ENCODE results near the gene ALPP. TPM values are rescaled to one million over a fixed set of nuclear protein-coding genes. Genes with fewer than 3 reads are reported as not detected.

Gene ALPP
- total RNA-seq, 1 donor from 2014 or later = not detected

DNA sequence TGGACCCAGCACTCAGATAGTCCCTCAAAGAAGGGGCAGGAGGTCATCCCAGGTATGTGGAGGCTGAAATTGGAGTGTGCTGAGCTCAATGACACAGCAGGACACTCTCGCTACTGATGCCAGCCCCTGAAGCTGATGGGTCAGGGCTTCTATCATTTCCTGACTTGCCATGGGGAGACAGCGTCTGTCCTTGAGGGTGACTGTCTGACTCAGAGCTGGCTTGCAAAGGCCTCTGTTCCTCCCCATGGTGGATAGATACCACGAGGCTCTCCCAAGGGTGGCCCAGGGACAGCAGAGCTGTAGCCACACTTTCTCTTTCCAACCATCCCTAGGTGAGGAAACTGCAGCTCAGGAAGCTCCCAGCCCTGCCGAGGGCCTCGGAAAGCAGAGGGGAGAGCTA lies 38.9 kb downstream of the ALPP start:
- no peak overlapping the region for H3K4me3 Mint-ChIP-seq
- Histone ChIP-seq H4K20me1 (ENCODE audit: low read depth) (peaks cover 8% of the 10 kb centered on the region), H3K4me2 (no peak overlapping the region), H2AFZ (replicated peaks) (no peak overlapping the region), H3K4me1 (peaks cover 9% of the 10 kb centered on the region), H3K4me3 (no peak overlapping the region), H3K9me3 (ENCODE audit: low read depth) (peaks cover 2% of the 10 kb centered on the region), H3K9ac (no peak overlapping the region), H3K79me2 (ENCODE audit: low read depth) (no peaks in the 10 kb centered on the region), H3K27ac (no peak overlapping the region), H3K27me3 (peaks cover 61% of the 10 kb centered on the region), H3F3A (ENCODE audit: low read depth) (peaks cover 9% of the 10 kb centered on the region), H3K36me3 (no peaks in the 10 kb centered on the region)
- DNase-seq (ENCODE audit: low spot score) = no peak
- peaks cover 56% of the 10 kb centered on the region for H3K27me3 Mint-ChIP-seq (ENCODE audit: insufficient read depth, low read depth)
- TF ChIP-seq EZH2phosphoT487 (IDR thresholded peaks at IDR 0.05) = no peak
- H3K9me3 Mint-ChIP-seq = peaks cover 9% of the 10 kb centered on the region
- peaks cover 4% of the 10 kb centered on the region for H3K36me3 Mint-ChIP-seq
- peaks cover 8% of the 10 kb centered on the region for H3K4me1 Mint-ChIP-seq
- H3K27ac Mint-ChIP-seq = no peak overlapping the region

DNA sequence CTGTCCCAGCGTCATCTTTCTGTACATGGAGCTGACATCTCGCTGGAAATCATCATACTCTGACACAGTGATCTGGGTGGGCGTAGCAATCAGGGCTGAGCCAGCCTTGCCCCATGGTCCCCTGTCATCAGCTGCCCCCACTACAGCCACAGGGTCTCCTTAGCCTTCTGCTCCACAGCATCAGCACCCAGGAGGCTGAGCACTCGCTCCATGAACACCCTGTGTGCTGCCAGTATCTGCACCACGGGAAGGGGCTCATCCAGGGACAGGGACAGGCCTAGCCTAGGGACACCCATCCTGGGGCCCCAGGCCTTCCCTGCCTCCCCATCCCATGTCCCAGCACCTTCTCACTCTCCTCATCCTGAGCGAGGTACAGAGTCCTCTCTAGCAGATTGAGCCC lies 39.5 kb downstream of the ALPP start:
- H3K36me3 ChIP-seq = no peaks in the 10 kb centered on the region
- H4K20me1 ChIP-seq (ENCODE audit: low read depth) = peaks cover 8% of the 10 kb centered on the region
- Mint-ChIP-seq H3K4me1 (peaks cover 8% of the 10 kb centered on the region), H3K27ac (peak overlapping the region; percentile 60), H3K27me3 (ENCODE audit: insufficient read depth, low read depth) (peaks cover 59% of the 10 kb centered on the region), H3K4me3 (peak overlapping the region; percentile 68), H3K9me3 (peaks cover 14% of the 10 kb centered on the region), H3K36me3 (peaks cover 7% of the 10 kb centered on the region)
- H3K9ac ChIP-seq = no peak overlapping the region
- peaks cover 9% of the 10 kb centered on the region for H3K4me1 ChIP-seq
- no peak overlapping the region for H2AFZ ChIP-seq (replicated peaks)
- no peaks in the 10 kb centered on the region for H3K79me2 ChIP-seq (ENCODE audit: low read depth)
- H3K27ac ChIP-seq = no peak overlapping the region
- peaks cover 13% of the 10 kb centered on the region for H3F3A ChIP-seq (ENCODE audit: low read depth)
- peak overlapping the region; percentile 89 for H3K4me2 ChIP-seq
- no peak overlapping the region for H3K4me3 ChIP-seq
- peaks cover 67% of the 10 kb centered on the region for H3K27me3 ChIP-seq
- TF ChIP-seq EZH2phosphoT487 (IDR thresholded peaks at IDR 0.05) (no peak), EZH2 (IDR thresholded peaks at IDR 0.05) (no peak)
- TF ChIP-seq, protein P1, sequence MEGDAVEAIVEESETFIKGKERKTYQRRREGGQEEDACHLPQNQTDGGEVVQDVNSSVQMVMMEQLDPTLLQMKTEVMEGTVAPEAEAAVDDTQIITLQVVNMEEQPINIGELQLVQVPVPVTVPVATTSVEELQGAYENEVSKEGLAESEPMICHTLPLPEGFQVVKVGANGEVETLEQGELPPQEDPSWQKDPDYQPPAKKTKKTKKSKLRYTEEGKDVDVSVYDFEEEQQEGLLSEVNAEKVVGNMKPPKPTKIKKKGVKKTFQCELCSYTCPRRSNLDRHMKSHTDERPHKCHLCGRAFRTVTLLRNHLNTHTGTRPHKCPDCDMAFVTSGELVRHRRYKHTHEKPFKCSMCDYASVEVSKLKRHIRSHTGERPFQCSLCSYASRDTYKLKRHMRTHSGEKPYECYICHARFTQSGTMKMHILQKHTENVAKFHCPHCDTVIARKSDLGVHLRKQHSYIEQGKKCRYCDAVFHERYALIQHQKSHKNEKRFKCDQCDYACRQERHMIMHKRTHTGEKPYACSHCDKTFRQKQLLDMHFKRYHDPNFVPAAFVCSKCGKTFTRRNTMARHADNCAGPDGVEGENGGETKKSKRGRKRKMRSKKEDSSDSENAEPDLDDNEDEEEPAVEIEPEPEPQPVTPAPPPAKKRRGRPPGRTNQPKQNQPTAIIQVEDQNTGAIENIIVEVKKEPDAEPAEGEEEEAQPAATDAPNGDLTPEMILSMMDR (IDR thresholded peaks at IDR 0.05) = no peak
- H3K9me3 ChIP-seq (ENCODE audit: low read depth) = peaks cover 5% of the 10 kb centered on the region
- no peak for DNase-seq (ENCODE audit: low spot score)

DNA sequence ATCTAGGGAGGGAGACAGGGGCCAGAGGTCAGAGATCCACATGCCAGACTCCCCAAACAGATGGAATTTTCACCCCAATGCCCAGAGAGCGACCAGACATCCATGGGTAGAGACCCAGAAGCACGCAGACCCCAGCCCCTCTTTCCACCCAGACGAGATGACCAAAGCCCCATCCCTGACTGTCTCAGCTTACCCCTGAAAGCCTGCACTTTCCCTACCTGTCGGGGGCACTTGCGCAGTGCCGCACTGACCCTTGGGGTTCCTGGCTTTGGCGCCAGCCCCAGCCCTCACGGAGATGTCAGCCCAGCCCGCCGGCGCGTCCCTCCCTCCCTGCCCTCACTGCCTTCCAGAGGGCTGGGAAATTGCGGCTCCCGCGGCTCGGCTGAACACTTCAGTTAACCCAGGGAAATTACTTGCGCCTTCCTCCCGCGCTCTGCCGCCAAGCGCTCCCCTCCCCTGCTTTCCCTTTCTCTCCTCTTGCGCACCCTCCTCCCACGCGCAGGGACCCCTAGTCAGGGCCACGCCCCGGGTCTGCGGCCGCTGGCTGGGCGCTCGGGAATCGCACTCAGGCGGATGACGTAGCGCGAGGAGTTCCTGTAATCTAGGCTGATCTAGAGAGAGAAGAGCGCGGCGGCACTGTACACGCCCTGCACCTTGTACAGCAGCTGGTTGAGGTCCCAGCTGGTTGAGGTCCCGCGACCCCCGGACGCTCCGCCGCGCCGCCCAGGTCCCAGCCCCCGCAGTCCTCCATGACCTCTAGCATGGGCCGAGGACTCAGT lies 40.1 kb downstream of the ALPP start:
- Mint-ChIP-seq H3K9me3 (peaks cover 17% of the 10 kb centered on the region), H3K36me3 (peaks cover 7% of the 10 kb centered on the region)
- H3K27ac ChIP-seq = no peak overlapping the region

More for the DNA sequence above, 40.1 kb downstream of the ALPP start:
- Histone ChIP-seq H3K4me1 (peaks cover 9% of the 10 kb centered on the region), H3K9ac (no peak overlapping the region), H2AFZ (replicated peaks) (peak overlapping the region; percentile 80), H4K20me1 (ENCODE audit: low read depth) (peaks cover 8% of the 10 kb centered on the region), H3K79me2 (ENCODE audit: low read depth) (no peaks in the 10 kb centered on the region), H3K9me3 (ENCODE audit: low read depth) (peaks cover 5% of the 10 kb centered on the region), H3K4me3 (peak overlapping the region; percentile 52), H3K27me3 (peaks cover 72% of the 10 kb centered on the region), H3F3A (ENCODE audit: low read depth) (peaks cover 13% of the 10 kb centered on the region), H3K4me2 (peak overlapping the region; percentile 89), H3K36me3 (no peaks in the 10 kb centered on the region)
- TF ChIP-seq EZH2phosphoT487 (IDR thresholded peaks at IDR 0.05) (no peak), EZH2 (IDR thresholded peaks at IDR 0.05) (no peak)
- TF ChIP-seq, protein P1 (IDR thresholded peaks at IDR 0.05) = no peak
- Mint-ChIP-seq H3K4me3 (peak overlapping the region; percentile 74), H3K27me3 (ENCODE audit: insufficient read depth, low read depth) (peaks cover 64% of the 10 kb centered on the region), H3K4me1 (peaks cover 11% of the 10 kb centered on the region), H3K27ac (peak overlapping the region; percentile 60)
- DNase-seq (ENCODE audit: low spot score) = peak; percentile 66

Data from neural progenitor cell (in vitro differentiated cells).